ENCODE data around the gene GNB1L.
"Not testable (repeated sequence)": the region's sequence is repeated elsewhere in the genome, so short reads cannot be mapped to it uniquely, and the experiment has no call there.

Gene GNB1L

GRCh38 chr22:19779011-19779421 is 75.7 kb downstream of the GNB1L start:
- FAIRE-seq = no peak
- DNase-seq (ENCODE audit: insufficient read length, low spot score) = no peak
- TF ChIP-seq, protein P1, sequence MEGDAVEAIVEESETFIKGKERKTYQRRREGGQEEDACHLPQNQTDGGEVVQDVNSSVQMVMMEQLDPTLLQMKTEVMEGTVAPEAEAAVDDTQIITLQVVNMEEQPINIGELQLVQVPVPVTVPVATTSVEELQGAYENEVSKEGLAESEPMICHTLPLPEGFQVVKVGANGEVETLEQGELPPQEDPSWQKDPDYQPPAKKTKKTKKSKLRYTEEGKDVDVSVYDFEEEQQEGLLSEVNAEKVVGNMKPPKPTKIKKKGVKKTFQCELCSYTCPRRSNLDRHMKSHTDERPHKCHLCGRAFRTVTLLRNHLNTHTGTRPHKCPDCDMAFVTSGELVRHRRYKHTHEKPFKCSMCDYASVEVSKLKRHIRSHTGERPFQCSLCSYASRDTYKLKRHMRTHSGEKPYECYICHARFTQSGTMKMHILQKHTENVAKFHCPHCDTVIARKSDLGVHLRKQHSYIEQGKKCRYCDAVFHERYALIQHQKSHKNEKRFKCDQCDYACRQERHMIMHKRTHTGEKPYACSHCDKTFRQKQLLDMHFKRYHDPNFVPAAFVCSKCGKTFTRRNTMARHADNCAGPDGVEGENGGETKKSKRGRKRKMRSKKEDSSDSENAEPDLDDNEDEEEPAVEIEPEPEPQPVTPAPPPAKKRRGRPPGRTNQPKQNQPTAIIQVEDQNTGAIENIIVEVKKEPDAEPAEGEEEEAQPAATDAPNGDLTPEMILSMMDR (IDR thresholded peaks at IDR 0.05; ENCODE audit: insufficient read depth, missing control alignments) = no peak

DNA sequence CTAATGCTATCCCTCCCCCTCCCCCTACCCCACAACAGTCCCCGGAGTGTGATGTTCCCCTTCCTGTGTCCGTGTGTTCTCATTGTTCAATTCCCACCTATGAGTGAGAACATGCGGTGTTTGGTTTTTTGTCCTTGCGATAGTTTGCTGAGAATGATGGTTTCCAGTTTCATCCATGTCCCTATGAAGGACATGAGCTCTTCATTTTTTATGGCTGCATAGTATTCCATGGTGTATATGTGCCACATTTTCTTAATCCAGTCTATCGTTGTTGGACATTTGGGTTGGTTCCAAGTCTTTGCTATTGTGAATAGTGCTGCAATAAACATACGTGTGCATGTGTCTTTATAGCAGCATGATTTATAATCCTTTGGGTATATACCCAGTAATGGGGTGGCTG is 77.5 kb downstream of the GNB1L start:
- not testable (repeated sequence) for FAIRE-seq; DNase-seq (ENCODE audit: insufficient read length, low spot score)

GRCh38 chr22:19776433-19777031 is 78.1 kb downstream of the GNB1L start:
- DNase-seq (ENCODE audit: insufficient read length, low spot score) (no peak), FAIRE-seq (no peak)
- TF ChIP-seq, protein P1 (IDR thresholded peaks at IDR 0.05; ENCODE audit: insufficient read depth, missing control alignments) = no peak

DNA sequence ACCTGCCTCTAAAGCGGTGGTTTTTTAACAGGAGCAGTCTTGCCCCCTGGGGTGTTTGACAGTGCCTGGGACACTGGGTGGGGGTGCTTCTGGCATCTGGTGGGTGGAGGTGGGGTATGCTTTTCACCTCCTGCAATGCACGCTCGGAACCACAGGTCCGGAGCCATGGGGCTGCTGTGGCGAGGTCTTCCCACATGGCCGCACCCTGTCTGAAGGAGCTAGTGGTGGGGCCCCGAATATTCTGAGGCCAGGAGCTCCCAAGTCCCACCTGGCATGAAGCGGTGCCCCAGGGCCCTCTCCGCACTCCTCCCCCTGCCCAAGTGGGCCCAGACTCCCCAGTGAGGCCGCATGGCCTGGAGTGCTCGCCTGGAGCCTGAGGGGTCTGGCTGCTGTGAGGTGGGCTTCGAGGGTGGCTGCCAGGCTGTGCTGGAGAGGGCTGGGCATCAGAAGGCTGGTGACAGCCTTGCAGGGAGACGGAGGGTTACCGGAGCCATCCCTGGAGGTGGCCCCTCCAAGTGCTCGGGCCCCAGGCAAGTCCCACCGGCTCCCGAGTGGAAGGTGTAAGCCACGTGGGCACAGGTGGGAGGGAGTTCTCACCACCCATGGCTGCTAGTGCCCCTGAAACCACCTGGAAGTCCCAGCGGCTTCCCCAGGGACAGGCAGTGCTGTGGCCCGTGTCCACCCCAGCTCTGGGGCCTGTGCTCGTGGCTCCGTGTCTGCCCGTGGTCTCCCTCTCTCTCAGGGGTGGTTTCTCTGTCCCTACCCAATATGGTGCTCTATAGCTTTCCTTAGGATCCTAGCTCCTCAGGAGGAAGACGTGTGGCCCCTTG is 79.0 kb downstream of the GNB1L start:
- FAIRE-seq (no peak), DNase-seq (ENCODE audit: insufficient read length, low spot score) (no peak)
- TF ChIP-seq, protein P1 (IDR thresholded peaks at IDR 0.05; ENCODE audit: insufficient read depth, missing control alignments) = no peak

DNA sequence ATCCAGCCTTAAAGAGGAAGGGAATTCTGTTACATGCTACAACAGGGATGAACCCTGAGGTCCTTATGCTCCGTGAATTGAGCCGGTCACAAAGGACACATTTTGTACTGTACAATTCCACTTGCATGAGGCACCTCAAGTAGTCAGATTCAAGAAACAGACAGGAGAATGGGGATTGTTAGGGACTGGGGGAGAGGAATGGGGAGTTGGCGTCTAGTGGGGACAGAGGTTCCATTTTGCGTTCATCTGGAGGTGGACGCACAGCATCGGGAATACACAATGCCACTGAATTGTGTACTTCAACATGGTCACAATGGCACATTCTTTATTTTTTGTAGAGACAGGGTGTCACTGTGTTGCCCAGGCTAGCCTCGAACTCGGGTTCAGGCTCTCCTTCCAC is 80.0 kb downstream of the GNB1L start:
- DNase-seq (ENCODE audit: insufficient read length, low spot score) = no peak
- TF ChIP-seq, protein P1 (IDR thresholded peaks at IDR 0.05; ENCODE audit: insufficient read depth, missing control alignments) = no peak
- FAIRE-seq = no peak

DNA sequence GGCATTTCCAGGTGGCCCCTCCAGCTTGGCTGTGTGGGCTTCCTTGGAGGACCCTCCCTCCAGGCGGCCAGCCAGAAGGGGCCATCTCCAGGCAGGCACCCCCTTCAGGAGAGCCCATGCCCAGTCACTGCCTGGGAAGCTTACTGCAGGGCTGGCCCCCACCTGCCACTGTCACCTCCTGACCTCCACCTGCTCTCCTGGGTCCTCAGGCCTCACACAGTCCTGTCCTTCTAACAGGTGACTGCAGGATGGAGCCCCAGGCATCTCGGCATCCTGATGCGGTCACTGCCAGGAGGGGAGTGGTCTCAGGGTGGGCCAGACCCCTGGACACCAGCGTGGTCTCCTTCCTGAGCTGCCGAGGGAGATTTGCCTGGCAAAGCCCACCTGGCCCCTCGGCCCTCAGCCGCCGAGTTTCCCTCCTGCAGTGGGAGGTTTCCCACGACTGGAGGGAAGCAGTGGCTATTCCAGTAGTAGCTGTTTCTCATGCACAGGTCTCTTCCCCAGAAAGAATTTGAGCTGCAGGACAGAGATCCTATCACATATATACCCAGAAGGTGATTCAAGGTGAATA is 81.1 kb downstream of the GNB1L start:
- TF ChIP-seq, protein P1 (IDR thresholded peaks at IDR 0.05; ENCODE audit: insufficient read depth, missing control alignments) = no peak
- DNase-seq (ENCODE audit: insufficient read length, low spot score) (no peak), FAIRE-seq (no peak)

DNA sequence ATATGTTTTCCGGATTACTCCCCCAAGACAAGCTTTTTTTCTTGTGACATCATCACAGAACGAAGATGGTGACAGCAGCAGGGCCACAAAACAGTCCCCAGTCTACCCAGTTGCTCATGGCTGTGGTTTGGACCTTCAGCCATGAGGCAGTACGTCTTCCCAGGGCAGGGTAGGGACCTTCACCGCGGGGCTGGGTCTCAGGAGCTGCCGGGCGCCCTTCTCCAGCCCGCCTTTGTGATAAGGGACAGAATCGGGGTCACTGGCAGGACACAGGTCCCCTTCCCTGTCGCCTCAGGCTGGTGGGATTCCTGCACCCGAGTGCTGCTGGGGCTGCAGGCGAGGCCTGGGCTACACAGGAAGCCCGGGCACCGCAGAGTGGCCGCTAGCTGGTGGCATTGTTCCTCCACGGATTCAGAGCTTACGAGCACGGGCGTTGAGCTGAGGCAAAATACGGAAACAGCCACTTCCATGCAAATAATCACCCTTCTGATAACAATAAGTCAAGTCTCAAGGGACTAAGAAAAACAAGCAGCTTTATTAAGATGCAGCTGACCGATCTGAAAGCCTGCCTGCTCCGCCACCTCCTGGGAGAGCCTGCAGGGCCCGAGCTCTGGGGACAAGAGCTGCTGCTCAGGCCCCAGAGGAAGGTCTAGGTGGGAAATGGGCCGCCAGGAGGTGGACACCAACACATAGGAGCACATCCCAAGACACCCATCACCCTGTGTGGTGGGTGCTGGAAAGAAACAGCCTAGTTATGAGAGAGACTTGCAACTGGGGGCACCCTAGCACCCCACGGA is 81.8 kb downstream of the GNB1L start:
- no peak for DNase-seq (ENCODE audit: insufficient read length, low spot score)
- FAIRE-seq = no peak
- TF ChIP-seq, protein P1 (IDR thresholded peaks at IDR 0.05; ENCODE audit: insufficient read depth, missing control alignments) = no peak

All from D721Med (cell line).